Measurements from ENCODE around the gene RPTOR.

Gene RPTOR

DNA sequence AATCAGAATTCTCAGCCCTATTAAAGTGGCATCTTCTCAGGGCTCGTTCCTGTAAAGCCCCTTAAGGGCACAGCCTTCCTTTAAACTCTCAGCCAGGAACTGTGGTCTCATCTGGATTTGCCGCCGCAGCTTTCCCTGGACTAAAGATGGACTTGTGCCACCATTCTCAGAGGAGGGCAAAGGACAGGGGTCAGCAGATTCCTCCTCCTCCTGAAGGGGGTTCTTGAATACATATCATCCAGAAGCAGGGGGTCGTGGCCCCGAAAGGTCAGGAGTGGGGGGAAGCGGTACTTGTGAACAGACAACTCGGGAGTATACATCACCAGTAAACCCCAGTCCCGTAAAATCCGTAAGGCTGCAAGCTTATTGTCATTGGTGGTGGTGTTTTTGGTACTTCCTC lies 174.8 kb downstream of the RPTOR start:
- H3K27ac ChIP-seq = no peak overlapping the region
- H3K4me3 ChIP-seq = no peak overlapping the region
- DNase-seq (ENCODE audit: low spot score) = no peak
- TF ChIP-seq, protein P1, sequence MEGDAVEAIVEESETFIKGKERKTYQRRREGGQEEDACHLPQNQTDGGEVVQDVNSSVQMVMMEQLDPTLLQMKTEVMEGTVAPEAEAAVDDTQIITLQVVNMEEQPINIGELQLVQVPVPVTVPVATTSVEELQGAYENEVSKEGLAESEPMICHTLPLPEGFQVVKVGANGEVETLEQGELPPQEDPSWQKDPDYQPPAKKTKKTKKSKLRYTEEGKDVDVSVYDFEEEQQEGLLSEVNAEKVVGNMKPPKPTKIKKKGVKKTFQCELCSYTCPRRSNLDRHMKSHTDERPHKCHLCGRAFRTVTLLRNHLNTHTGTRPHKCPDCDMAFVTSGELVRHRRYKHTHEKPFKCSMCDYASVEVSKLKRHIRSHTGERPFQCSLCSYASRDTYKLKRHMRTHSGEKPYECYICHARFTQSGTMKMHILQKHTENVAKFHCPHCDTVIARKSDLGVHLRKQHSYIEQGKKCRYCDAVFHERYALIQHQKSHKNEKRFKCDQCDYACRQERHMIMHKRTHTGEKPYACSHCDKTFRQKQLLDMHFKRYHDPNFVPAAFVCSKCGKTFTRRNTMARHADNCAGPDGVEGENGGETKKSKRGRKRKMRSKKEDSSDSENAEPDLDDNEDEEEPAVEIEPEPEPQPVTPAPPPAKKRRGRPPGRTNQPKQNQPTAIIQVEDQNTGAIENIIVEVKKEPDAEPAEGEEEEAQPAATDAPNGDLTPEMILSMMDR (IDR thresholded peaks at IDR 0.05) = no peak

DNA sequence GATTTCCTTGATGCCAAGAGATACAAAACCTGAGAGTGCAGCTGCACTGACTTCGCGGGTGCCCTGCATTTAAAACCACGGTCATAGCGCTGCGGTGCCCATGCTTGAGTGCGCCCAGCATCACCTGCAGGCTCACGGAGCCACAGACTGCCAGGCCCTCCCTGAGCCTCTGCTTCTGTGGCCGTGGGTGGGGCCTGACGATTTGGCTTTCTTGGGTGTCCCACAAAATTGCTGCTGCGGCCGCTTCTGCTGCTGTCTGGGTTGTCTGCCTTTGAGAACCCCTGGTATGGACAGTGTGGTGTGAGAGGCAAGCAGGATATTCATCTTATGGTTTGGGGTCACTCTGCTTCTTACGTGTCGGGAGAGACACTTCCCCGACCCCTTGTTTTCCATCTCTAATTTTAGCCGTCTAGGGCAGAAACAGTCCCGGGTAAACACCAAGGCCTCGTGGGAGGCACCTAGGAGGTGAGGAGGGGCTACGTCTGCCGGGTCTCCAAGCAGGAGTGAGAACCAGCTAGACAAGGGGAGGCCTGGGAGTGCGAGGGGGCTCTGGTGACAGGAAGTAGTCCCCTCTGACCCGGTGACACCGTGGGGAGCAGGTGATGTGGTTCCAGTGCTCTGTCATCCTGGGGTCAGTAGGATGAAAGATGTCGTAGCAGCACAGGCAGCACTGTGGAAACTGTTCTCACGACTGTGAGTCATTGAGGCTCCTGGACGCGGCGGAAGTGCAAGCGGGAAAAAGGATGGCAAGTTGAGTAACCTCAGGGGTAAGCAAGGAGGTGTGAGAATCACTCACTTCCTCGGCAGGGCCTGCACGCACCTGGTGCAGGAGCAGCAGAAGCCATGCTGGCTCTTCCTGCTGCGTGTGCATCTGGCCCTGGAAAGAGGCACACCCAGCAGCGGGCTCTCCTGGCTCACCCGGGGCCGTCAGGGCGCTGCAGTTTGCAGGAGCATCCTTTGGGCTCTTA lies 176.3 kb downstream of the RPTOR start:
- DNase-seq (ENCODE audit: low spot score) = no peak
- Histone ChIP-seq H3K4me3 (no peak overlapping the region), H3K27ac (no peak overlapping the region)
- TF ChIP-seq, protein P1 (IDR thresholded peaks at IDR 0.05) = no peak

DNA sequence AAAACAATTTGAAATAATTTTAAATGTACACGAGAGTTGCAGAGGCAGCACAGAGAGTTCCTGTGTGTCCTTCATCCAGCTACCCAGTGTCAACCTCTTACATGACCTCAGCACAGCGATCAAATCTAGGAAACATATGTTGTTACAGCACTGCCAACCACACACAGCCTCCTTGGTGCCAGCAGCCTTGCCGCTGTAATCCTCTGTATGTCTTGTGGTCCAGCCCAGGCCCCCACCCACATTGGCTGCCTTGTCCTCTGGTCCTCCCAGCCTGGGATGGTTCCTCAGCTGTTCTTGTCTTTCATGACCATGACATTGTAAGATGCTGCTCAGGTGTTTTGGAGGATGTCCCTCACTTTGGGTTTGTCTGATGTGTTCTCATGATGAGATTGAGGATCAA lies 178.0 kb downstream of the RPTOR start:
- TF ChIP-seq, protein P1 (IDR thresholded peaks at IDR 0.05) = no peak
- Histone ChIP-seq H3K27ac (no peak overlapping the region), H3K4me3 (no peak overlapping the region)
- DNase-seq (ENCODE audit: low spot score) = no peak

DNA sequence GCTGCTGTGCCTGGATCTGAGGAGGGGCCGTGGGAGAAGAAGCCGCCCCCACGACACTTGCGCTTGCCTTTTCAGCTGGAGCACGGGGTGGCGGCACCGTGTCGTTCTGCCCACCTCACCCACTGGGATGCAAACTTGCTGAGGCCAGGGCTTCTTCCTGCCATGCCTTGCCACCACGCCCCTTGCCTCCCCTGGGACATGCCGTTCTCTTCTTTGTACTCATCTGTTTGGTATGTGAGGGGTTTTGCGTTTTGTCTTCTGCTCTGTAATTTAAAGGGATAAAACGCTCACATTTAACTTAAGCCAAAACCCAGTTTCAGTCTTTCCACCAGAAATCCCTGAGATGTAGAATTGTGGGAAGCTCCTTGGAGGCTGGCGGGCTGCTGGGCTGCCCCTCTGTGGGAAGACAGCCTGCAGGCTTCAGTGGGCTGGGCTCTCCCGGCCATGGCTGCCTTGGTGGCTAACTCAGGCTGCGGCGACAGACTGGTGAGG lies 180.2 kb downstream of the RPTOR start:
- TF ChIP-seq, protein P1 (IDR thresholded peaks at IDR 0.05) = no peak
- no peak for DNase-seq (ENCODE audit: low spot score)
- no peak overlapping the region for H3K27ac ChIP-seq
- H3K4me3 ChIP-seq = no peak overlapping the region

DNA sequence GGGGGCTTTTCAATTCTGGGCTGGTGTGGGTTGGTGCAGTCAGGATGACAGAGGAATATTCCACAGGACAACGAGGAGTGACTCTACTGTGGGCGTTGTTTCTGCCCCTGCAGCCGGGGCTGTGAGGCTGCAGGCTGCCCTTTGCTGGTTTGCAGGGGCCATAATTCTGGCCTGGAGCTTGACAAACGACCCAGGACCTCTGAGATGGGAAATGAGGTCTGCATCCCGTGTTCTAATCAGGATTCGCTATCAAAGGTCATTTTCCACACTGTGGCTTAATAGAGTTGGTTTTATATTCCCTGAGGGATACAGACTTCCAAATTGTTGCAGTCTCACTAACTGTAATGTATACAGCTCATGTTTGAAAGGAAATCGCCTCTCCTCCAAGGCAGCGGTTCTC lies 180.9 kb downstream of the RPTOR start:
- no peak overlapping the region for H3K27ac ChIP-seq
- TF ChIP-seq, protein P1 (IDR thresholded peaks at IDR 0.05) = no peak
- H3K4me3 ChIP-seq = no peak overlapping the region
- DNase-seq (ENCODE audit: low spot score) = no peak

DNA sequence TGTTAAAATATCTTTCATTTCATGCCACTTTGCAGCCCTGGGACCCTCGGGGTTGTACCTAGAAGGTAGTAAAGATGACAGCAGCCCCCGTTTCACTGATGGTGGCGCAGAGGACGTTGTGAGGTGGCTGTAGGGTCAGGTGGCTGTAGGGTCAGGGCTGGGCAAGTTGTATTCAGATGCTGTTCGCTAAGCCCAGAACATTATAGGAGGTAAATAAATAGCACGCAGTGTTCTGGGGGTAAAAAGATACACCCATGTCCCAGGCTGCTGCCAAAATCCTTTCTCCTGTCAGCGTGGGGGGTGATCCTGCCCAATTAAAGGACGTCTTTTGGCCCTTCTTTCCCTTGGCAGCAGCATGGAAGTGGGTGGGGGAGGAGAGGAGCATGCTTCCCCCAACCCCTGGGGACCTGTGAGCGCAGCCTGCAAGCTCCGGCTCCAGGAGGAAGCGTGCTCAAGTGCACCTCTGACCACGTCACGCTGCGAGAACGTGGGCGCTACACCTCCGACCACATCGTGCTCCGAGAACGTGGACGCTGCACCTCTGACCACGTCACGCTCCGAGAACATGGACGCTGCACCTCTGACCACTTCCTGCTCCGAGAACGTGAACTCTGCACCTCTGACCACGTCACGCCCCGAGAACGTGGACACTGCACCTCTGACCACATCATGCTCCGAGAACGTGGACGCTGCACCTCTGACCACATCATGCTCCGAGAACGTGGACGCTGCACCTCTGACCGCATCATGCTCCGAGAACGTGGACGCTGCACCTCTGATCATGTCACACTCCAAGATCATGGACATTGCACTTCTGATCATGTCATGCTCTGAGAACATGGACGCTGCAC lies 182.1 kb downstream of the RPTOR start:
- TF ChIP-seq, protein P1 (IDR thresholded peaks at IDR 0.05) = no peak
- DNase-seq (ENCODE audit: low spot score) = no peak
- no peak overlapping the region for H3K4me3 ChIP-seq
- H3K27ac ChIP-seq = no peak overlapping the region

Measured in coronary artery (tissue), 2 donors.